Nasal cavity respiratory epithelium epithelial cell of viscerocranial mucosa (primary cell): ENCODE data around the gene EEF1AKMT1. TPM values are rescaled to one million over a fixed set of nuclear protein-coding genes. Genes with fewer than 3 reads are reported as not detected.

ENCODE experiments used
- total RNA-seq: library from RNA; depleted of rRNA; stranded (reverse); fragments of >200 nt; gene quantifications from 2 replicates; pipeline ENCODE4 v1.2.3, GENCODE V29; 2014

Gene EEF1AKMT1, protein sequence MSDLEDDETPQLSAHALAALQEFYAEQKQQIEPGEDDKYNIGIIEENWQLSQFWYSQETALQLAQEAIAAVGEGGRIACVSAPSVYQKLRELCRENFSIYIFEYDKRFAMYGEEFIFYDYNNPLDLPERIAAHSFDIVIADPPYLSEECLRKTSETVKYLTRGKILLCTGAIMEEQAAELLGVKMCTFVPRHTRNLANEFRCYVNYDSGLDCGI
- total RNA-seq, result 7.0 and 7.9 TPM in 2 replicates

DNA sequence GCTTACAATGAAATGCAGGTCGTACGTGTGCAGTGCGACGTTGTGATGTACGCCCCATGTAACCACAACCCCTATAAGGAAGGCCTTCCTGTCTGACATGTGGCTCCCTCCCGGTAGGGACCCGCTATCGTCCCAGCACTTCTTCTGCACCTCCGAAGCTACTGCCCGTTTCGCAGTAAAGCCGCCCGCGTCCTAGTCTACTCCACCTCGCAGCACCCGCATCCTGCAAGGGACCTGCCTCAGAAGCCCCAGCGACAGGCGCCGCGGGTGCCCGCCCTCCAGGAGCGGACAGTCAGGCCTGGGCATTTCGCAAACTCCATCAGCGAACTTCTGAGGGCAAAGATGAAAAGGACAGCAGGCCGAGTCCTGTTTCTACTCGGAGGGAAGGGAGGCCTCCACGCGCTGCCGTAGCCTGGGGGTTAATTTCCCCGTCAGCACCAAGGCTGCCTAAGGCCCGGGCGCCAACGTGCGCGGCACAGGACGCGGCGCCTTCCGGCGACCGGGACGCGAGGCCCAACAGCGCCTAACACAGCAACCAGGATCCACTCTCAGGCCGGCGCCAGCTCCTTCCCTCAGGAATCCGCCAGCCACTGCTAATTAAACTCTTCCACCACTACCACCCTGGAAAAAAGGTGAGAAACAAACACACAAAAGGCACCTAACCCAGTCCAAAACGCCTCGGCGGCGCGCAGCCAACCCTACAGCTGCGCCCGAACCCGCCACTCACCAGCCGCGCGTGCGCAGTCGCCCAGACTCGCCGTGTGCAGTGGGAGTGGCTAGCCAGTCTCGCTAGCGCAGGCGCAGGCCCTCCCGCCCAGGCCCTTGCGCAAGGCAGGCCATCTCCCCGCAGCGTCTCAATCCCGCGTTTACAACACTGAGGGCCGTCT is at the start of gene EEF1AKMT1:
TSS of gene EEF1AKMT1 (minus strand) at position 768 of the 887 bp plus-strand sequence. CDS start 16,363 bp downstream, outside the sequence.

DNA sequence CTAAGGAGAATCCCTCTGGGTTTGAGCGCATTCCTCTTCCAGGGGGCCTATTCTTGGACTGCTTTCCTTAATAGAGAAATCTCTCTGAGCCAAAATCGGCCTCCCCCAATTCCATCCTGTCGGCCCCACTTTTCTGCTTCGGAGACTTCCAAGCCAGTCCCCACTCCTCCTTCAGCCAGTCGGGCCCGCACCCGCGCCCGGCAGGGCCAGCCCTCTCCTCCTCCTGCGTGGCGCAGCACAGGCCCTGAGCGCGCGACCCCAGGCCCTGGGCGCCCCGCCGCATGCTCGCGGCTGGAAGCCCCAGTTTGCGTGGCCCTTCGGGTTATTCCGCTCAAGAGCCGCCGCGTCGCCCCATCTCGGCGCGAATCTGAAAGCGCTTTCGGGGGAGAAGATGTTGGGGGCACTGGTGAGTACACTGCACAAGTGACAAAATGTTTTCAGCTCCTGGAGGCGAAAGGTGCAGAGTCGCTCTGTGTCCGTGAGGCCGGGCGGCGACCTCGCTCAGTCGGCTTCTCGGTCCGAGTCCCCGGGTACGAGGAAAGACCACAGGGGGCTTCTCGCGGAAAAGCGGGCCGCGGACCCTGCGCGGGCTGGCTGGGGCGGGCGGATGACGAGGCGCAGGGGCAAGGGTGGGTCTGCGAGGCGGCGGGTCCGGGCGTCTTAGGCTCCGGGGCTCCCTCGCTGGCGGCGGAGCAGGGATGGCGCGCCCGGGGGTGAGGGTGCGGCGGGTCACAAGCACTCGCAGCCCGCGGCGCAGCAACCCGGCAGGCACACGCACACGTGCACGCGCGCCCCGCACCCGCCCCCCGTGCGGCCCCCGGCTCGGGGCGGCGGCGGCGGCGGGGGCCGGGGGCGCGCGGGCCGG is 70.6 kb downstream of the EEF1AKMT1 start, which contains the start of gene IL17D:
TSS of gene IL17D (plus strand) at position 785 of the 865 bp plus-strand sequence. CDS start 303 bp downstream, outside the sequence.

Other genes starting within 250 kb of the EEF1AKMT1 start
- 19.0 and 22.2 TPM in 2 replicates for gene CRYL1, start 248.1 kb downstream of the EEF1AKMT1 start, total RNA-seq
- 6.2 and 8.7 TPM in 2 replicates for gene IFT88, start 206.8 kb downstream of the EEF1AKMT1 start, total RNA-seq
- gene IL17D, start 70.3 kb downstream of the EEF1AKMT1 start, total RNA-seq, result 0.07 and 0.34 TPM in 2 replicates
- gene XPO4, start 128.8 kb upstream of the EEF1AKMT1 start, total RNA-seq, result 32.8 and 34.0 TPM in 2 replicates